HG02610 (cell line): ENCODE measurements around the gene ATP5IF1.

Experiments used
- ATAC-seq: cut with Tn5 transposase; IDR thresholded peaks from one replicate; pipeline ENCODE4 v1.9.1; 2021; ENCODE audit warnings: mild to moderate bottlenecking, moderate library complexity; ENCODE audit not compliant: unreplicated experiment

ATP5IF1 gene

DNA sequence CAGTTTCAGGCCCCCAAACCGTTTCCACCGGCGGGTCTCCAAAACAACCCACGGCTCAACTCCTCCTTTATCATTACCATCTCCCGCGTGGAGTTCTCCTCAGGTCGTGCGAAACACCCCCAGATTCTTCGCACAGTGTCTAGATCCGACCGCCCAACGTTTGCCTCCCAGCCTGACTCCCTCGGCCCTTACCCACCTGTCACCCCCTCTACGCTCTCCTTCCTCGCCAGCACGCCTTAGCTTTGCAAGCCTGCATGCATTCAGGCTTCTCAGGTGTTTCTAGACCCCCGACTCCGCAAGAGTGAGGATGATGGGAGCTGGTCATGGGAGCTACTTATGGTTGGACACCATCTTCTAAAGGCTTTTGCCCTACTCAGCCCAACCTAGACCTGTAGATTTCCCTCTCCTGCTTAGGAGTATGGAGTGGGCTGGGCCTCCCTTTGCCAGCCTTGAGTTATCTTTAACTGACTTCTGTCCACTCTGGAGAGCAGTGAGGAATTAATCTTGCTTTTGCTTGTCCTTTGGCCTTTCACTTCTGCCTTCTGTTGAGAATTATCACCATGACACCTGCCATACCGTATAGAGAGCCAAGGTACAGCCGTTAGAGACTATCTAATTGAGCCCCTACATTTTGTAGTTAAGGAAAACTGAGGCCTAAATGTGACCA is 865 bp downstream of the ATP5IF1 start:
- no peak for ATAC-seq

DNA sequence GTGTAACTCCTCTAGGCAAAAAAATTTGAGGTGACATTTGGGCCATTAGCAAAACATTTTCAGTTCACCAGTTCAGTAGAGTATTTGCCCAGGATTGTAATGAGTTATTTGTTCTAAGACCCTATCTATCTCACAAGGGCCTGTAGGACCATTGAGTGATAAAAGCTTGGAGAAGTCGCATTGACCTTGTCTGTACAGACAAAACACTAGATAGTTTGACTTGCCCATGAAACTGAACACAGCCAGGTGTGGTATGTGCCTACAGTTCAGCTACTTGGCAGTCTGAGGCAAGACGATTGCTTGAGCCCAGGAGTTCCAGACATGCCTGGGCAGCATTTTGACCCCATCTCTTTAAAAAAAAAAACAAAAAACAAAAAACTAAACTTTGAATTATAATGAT is 3.1 kb downstream of the ATP5IF1 start:
- no peak for ATAC-seq

DNA sequence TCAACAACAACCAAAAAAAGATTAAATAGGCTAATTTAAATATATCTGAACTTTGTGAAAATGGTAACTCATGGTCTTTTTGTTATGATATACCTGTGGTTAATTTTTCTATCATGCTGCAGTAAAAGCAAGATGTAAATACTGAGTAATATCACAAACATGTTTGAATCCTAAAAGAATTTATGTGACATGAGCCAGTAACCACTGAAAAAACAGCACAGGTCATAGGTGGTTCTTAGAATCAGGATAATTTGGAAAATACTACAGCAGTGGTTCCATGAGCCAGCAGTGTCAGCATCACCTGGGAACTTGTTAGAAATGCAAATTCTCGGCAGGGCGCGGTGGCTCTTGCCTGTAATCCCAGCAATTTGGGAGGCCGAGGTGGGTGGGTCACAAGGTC is 4.1 kb downstream of the ATP5IF1 start:
- ATAC-seq, result no peak

DNA sequence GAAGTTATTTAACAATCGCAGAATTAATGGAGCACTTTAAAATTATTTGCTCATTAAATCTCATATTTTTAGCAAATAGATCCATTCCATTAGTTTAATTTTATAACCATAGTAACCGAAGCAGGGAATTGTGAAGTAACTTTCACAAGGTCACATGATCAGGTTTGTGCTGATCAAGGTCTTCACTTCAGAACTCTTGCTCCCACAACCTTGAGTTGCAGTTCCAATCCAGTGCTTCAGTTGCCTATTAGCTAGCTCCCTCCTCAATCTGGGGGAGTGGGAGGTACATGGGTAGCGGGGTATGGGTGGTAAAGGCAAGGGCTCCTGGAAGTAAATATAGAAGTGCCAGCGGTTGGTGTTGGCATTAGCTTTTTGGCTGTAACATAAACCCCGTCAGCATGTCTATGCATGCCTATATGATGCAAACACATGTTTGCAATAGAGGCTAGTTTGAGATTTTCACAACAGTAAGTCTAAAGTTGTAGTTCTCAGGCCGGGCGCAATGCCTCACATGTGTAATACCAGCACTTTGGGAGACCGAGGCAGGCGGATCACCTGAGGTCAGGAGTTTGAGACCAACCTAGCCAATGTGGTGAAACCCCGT is 5.8 kb downstream of the ATP5IF1 start:
- no peak for ATAC-seq

DNA sequence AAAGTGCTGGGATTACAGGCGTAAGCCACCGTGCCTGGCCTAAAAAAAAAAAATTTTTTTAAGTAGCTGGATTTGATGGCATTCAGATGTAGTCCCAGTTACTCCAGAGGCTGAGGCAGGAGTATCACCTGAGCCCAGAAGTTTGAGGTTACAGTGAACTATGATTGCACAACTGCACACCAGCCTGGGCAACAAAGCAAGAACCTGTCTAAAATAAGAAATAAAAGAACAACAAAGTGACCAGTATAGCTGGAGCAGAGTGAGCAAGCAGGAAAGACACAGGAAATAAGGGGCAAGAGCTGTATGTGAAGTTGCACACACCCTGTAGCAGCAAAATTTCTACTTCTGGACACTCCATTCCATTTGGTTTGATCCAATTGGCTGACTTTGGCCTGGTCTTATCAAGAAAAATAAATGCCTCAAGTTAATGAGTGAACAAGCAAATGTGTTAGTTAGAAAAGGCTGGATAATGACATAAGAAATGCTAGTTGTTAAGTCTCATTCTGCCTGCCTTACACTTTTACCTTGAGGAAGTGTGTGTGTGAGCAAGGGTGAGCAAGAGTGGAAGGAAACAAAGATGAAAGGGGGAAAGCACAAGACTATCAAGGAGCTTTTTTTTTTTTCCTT is 7.9 kb downstream of the ATP5IF1 start:
- no peak for ATAC-seq

DNA sequence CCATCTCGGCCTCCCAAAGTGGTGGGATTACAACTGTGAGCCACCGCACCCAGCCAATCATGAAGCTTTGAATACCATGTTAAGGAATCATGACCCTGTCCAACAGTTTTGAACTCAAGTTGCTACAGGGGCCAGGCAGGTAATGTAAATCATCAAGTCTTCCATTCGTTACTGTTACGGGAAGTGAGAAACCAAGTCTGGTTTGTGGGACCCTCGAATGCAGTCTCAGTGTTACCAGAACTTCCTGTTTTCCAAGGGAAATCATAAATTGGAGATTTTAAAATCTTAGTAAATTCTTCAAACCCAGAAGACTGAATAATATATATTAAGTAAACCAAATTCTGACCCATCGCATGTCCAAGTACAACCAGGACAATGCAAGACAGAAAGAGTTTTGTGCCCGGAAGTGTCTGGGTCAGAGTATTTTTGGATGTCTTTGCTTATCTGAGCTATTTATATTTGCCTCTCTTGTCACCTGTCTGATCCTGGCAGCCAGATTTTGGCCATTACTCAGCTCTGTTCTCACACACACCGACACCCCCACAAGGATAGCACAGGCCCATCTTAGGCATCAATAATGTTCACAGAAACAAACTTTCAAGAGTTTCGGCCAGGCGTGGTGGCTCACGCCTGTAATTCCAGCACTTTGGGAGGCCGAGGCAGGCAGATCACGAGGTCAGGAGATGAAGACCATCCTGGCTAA is 8.8 kb downstream of the ATP5IF1 start:
- ATAC-seq, result no peak

DNA sequence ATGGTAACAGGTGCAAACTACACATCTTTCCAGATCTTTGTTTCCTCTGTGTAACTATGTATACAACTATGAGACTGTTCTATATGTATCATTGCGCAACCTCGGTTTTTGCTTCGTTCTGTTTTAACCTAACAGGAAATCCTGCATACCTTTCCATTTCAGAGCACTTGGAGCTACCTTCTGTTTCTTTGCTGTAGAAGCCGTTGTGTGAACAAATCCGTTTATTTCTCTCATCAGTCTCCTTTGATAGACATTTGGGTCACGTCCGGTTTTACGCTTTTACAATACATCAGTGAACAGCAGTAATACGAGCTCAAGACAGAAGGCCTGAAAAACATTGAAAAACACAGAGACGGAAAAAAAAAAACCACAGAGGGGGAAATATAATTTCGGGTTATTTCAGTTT is 10.5 kb downstream of the ATP5IF1 start:
- no peak for ATAC-seq

DNA sequence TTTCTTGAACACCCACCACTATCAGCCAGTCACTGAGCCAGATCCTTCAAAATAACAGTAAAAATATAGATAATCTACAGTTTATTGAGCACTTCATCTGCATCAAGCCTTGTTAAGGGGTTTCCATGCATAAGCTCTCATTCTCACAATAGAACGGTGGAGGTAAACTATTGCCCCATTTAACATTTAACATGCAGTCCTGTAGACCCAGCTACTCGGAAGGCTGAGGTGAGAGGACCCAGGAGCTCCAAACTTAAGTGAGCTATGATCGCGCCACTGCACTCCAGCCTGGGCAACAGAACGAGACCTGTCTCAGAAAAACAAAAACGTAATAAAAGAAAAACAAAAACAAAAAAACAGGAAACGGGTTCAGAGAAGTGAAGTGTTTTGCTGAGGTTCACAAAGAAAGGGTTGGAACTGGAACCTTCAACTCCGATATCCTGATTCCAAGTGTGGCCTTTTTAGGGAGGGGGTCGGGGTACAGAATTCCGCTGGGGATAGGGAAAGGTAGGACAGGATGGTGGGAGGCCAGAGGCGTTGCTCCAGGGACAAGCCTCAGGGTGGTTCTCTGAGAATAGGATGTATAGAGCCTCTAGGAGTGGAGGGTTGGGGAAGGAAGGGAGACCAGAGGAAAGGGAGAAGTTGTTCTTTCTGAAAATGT is 11.8 kb downstream of the ATP5IF1 start:
- no peak for ATAC-seq

DNA sequence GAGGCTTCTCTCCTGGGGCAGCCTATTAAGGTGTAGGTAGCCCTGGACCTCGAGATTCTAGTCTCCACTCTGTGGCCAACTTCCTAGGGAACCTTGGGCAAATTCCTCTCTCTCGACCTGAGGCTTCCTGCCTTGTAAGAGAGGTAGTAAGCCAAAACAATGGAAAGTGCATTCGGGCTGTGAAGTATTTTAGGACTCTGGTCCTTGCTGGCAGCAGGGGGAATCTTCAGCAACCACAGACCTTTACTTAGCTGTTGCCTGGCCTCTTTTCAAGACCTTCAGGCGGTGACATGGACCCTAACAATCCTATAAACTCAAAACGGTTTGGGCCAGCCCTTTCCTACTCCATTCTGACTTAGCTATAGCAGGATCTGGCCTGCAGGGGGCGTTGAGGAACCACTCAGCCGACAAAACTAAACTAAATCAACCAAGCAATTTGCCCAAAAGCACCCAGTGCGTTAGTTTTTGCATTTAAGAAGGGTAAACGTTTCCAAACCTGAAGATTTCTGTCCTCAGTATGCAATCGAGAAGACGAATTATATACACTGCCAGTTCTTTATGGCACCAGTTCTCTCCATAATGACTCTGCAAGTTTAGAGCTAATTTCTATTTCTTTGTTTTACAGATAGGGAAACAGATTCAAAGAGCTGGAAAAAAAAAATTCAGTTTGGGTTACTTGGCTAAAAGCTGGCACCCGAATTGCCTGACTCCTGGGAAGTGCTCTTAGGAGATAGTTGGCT is 12.5 kb downstream of the ATP5IF1 start:
- ATAC-seq, result no peak

DNA sequence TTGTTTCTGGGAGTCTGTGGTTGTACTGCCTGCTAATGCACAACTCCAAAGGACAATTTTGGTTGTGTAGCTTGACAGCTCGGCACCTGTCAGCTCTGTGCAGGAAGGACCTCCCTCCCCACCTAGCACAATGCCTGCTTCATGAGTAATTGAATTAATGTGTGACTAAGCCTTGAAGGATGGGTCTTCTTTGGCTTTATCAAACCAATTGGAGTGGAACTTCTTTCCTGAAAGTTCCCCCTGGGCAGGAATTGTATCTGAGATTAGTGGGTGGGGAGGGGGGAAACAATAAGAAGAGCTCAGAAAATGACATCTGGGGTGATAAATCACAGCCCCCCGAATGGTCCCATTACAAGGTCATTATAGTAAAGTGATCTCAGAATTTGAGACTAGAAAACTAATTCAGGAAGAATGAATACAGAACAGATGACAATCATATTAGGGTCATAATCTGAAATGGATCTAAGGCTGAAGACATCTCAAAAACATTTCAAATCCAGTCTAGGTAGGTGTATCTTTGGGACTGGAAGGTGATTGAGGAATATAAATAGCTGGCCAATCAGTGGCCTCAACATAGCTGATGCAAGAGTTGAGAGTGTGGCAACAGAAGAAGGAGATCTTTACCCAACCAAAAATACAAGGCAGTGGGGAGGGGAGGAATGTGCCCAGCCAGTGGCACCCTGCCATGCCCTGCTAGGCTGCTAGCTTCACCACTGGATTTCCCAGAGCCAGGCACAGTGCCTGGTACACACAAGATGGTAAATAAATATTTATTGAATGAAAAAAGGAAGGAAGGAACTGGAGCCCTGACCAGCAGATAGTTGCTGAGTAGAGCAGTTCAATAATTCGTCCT is 13.3 kb downstream of the ATP5IF1 start:
- ATAC-seq, result no peak

DNA sequence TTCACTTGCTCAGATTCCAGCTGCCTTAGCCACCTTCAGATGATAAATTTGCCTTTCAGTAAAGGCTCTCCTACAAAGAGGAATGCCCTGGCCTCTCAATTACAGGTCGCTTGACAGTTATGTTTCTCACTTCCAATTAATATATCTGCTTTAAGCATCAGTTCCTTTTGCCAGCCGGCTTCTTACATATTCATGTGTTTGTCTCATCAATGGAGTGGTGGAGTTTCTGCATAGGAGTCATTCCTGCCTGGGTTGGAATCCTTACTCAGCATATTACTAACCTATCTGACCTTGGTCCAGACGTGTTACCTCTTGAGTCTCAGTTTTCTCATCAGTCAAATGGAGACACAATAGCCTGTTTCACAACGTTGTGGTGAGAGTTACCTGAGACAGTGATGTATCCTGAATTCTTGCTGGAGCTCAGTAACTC is 14.0 kb downstream of the ATP5IF1 start:
- no peak for ATAC-seq

DNA sequence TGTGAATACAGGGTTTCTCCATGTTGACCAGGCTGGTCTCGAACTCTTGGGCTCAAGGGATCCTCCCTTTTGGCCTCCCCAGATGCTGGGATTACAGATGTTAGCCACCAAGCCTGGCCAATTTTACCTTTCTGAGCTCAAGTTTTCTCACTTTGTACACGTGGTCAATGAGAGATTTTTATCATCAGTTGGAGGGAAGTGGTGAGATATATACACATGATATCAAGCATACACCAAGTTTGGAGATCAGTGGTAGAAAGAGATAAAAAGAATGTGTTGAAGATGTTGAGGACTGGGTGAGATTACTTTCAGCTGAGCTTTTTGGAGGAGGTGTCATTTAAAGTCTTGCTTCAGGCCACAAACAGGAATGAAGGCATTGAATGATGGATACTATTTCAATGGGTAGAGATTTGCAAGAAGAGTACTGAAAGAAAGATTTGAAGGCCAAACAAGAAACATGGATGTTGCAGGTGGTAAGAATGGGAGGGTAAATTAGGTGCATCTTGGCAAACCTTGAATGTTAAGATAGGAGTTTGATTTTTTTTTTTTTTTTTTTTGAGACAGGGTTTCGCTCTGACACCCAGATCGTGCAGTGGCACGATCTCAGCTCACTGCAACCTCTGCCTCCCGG is 20.4 kb downstream of the ATP5IF1 start:
- no peak for ATAC-seq

DNA sequence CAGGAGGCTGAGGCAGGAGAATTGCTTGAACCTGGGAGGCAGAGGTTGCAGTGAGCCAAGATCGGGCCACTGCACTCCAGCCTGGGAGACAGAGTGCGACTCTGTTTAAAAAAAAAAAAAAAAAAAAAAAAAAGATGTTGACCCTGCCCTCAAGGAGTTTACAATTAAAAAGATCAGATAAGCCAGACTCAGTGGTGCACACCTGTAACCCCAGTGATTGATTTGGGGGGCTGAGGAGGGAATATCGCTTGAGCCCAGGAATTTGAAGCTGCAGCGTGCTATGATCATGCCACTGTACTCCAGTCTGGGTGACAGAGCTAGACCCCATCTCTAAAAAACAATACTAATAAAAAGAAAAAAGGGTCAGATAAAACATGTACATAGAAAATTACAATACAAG is 21.8 kb downstream of the ATP5IF1 start:
- ATAC-seq, result no peak

DNA sequence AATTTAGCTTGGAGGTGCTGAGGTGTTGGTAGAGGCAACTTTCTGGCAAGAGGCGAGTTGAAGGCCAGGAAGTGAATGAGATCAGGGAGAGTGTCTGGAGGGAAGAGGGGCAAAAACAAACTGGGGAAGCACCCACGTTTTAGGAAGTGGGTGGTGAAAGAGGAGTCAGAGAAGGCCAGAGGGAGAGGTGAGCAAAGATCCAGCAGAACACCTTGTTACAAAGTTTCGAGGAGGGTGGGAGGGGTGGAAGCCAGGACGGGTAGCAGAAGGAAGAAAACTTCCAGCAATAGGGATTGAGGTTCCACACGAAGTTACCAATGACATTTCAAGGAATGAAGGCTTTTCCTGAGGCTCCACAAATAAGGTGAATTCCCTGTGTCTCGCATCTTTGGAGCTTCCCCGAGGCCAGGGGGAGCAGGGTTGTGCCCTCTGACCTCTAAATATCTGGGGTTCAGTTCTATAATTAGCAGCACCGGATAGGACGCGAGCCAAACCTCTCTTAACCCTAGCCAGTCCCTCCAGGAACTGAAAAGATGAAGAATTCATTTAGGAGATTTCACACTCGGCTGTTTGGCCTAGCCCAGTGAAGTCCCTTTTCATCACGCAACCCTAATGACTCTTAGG is 22.8 kb downstream of the ATP5IF1 start:
- ATAC-seq, result no peak

DNA sequence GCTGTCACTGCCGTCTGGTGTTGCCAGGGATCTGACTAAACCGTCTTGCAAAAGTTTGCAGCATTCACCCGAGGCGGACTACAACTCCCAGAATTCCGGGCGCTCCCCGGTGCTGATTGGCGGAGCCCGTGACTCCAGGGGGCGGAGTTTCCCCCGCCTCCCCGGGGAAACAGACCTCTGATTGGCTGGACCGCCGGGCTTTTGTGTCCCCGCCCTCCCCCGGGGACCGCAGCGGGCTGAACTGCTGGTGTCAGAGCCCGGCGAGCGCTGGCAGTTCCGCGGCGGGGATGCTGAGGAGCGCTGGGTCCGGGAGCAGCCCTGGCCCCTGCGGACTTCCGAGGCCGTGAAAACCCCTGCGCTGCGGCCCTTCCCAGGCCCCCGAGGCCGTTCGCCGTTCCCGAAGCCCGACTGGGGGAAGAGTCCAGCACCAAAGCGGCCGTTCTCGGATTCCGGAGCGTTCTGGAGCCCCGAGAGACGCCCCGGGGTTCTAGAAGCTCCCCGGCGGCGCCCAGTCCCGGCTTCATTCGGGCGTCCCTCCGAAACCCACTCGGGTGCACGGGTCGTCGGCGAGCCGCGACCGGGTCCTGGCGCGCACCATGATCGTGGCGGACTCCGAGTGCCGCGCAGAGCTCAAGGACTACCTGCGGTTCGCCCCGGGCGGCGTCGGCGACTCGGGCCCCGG is 23.5 kb downstream of the ATP5IF1 start, which contains the start of gene SESN2:
Gene SESN2 (plus strand): TSS at position 267 of the 682 bp plus-strand sequence. CDS start 330 bp downstream, at position 597.
- peak; percentile 93 for ATAC-seq

DNA sequence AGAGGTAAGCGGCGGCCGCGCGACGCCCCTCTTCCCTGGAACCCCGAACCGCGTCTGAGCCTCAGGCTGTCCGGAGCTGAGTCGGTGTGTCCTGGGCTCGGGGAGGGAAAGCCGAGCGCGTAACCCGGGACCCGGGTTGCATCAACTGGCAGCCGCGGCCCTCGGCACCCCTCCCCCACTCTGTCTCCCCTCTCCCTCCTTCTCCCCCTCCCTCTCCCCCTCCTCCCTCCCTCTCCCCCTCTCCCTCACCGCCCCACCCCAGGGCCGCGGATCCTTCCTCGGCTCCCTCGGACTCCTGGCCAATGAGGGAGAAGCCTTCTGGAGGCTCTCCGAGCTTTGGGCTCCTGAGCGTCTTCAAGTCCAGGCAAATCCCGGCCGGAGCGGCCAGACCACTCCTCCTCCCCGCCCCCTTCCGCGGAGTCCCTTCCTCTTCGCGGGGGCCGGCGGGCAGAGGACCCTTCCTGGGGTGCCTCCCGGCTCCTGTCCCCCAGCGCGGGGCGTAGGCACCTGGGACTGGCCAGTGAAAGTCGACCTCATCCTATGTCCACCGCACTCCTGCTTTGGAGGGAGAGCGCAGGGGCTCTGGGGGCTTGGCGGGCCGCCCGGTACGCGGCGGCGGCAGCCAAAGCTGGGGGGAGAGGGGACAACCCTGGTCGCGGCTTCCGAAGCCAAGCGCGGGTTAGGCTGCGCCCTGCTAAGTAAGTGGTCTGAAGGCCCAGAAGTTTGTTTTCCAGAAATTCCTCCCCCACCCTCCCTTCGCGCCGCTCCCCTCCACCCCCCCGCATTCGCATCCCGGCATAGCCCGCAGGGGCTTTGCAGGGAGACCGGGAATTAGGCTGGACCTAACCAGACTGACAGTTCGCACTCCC is 24.2 kb downstream of the ATP5IF1 start:
- ATAC-seq, result no peak

DNA sequence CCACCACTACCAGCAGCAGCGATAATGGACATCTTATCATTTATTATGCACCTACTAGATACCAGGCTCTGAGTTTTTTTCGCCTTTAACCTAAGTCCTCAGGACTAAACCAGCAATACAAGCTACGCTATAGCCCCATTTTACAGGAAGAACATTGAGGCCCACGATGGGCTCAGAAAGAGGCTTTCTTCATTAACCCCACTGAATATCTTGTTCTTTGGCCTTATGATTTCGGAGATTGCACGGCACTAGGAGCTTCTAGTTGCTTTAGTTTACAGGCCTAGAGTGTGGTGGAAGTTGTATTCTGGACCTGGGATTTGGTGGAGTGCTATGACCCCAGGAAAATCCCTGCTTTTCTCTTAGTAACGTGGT is 24.9 kb downstream of the ATP5IF1 start:
- no peak for ATAC-seq
